Inflammatory macrophage (primary cell): ENCODE data around the gene S100A3.

Experiments used
- DNase-seq, 2 donors: peaks; one replicate each; pipeline ENCODE4 v3.0.0-alpha.2; 2020 to 2022

Gene S100A3

GRCh38 chr1:153509036-153509435 lies 40.0 kb downstream of the S100A3 start:
- DNase-seq = no peak

GRCh38 chr1:153507926-153508583 lies 41.0 kb downstream of the S100A3 start:
- no peak for DNase-seq

- no peak for DNase-seq
Observed at GRCh38 chr1:153506831-153507413, 42.1 kb downstream of the S100A3 start.

- DNase-seq = no peak
Observed at GRCh38 chr1:153506386-153506785, 42.7 kb downstream of the S100A3 start.

GRCh38 chr1:153505576-153505975 lies 43.5 kb downstream of the S100A3 start:
- no peak for DNase-seq

GRCh38 chr1:153503766-153504165 lies 45.3 kb downstream of the S100A3 start:
- DNase-seq = no peak

- no peak for DNase-seq
Observed at GRCh38 chr1:153498746-153499145, 50.3 kb downstream of the S100A3 start.
